OCI-LY1 (cell line): ENCODE results near the gene PLD1.

Source experiments
- EZH2 ChIP-seq: fragments of 200-600 bp; sonication (generic), shearing (Covaris generic); IDR thresholded peaks from 2 replicates; pipeline ENCODE4 v1.8.0; 2017; ENCODE audit warnings: borderline replicate concordance, mixed run types, mild to moderate bottlenecking, antibody characterized with exemption, low read length, moderate library complexity, mixed read lengths
- TF ChIP-seq, protein P1 (sequence below): fragments of 200-600 bp; sonication (generic), shearing (Covaris generic); IDR thresholded peaks from 2 replicates; pipeline ENCODE4 v1.5.1; 2017; ENCODE audit warnings: mild to moderate bottlenecking, antibody characterized with exemption, low read length, moderate library complexity, mixed read lengths

DNA sequence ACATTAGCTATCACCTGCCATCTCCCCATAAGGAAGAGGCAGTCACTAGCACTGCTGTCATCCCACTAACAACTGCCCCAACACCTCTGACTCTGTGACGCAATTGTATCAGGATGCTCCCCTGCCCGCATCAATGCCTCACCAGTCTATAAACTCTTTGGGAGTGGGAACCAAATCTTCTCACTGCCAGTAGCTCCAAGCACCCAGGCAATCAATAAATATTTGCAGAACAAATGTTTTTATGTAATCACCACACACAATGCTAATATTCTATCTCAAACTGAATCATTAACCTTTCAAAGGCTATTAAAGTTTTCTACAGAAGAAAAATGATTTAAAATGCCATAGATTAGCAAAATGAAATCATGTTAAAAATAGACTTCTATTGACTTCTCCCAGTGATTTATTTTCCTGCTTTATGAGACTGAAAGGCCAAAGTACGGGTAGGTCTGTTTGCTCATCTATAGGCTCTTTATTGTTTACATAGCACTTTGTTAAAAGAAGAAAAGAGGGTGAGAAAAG is 131.3 kb downstream of the PLD1 start:
- TF ChIP-seq, protein P1, sequence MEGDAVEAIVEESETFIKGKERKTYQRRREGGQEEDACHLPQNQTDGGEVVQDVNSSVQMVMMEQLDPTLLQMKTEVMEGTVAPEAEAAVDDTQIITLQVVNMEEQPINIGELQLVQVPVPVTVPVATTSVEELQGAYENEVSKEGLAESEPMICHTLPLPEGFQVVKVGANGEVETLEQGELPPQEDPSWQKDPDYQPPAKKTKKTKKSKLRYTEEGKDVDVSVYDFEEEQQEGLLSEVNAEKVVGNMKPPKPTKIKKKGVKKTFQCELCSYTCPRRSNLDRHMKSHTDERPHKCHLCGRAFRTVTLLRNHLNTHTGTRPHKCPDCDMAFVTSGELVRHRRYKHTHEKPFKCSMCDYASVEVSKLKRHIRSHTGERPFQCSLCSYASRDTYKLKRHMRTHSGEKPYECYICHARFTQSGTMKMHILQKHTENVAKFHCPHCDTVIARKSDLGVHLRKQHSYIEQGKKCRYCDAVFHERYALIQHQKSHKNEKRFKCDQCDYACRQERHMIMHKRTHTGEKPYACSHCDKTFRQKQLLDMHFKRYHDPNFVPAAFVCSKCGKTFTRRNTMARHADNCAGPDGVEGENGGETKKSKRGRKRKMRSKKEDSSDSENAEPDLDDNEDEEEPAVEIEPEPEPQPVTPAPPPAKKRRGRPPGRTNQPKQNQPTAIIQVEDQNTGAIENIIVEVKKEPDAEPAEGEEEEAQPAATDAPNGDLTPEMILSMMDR: no peak
- TF ChIP-seq EZH2: no peak
